Activated naive CD4-positive, alpha-beta T cell treated with anti-CD3 and anti-CD28 coated beads, Interleukin-2, amount 10 ng/mL, durations not matched to agents 7 days and 5 days (primary cell): ENCODE measurements around the gene RAB3C.
"Not testable (repeated sequence)": the region's sequence is repeated elsewhere in the genome, so short reads cannot be mapped to it uniquely, and the experiment has no call there.

Experiments
- CTCF ChIA-PET: fragments of 350-600 bp; sonication (Branson Sonifier 250); formaldehyde crosslinking; loops from one replicate; lab custom pipeline; 2021; ENCODE audit warnings: antibody characterized with exemption; lab: Charles Lee
- DNase-seq: peaks from one replicate; pipeline ENCODE4 v3.0.0-alpha.2; 2020
- H3K27ac Mint-ChIP-seq: one replicate; pipeline ENCODE4 v1.8.0; 2021; ENCODE audit warnings: mild to moderate bottlenecking, moderate library complexity, mixed read lengths
- H3K27me3 Mint-ChIP-seq: one replicate; pipeline ENCODE4 v1.8.0; 2021; ENCODE audit warnings: mild to moderate bottlenecking, mixed read lengths
- H3K36me3 Mint-ChIP-seq: one replicate; pipeline ENCODE4 v1.8.0; 2021; ENCODE audit warnings: mixed read lengths
- H3K4me1 Mint-ChIP-seq: one replicate; pipeline ENCODE4 v1.8.0; 2021; ENCODE audit warnings: mixed read lengths
- H3K4me3 Mint-ChIP-seq: one replicate; pipeline ENCODE4 v1.8.0; 2021; ENCODE audit warnings: mild to moderate bottlenecking, moderate library complexity, mixed read lengths
- H3K9me3 Mint-ChIP-seq: one replicate; pipeline ENCODE4 v1.8.0; 2021; ENCODE audit warnings: mixed read lengths

The RAB3C gene, protein sequence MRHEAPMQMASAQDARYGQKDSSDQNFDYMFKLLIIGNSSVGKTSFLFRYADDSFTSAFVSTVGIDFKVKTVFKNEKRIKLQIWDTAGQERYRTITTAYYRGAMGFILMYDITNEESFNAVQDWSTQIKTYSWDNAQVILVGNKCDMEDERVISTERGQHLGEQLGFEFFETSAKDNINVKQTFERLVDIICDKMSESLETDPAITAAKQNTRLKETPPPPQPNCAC

DNA sequence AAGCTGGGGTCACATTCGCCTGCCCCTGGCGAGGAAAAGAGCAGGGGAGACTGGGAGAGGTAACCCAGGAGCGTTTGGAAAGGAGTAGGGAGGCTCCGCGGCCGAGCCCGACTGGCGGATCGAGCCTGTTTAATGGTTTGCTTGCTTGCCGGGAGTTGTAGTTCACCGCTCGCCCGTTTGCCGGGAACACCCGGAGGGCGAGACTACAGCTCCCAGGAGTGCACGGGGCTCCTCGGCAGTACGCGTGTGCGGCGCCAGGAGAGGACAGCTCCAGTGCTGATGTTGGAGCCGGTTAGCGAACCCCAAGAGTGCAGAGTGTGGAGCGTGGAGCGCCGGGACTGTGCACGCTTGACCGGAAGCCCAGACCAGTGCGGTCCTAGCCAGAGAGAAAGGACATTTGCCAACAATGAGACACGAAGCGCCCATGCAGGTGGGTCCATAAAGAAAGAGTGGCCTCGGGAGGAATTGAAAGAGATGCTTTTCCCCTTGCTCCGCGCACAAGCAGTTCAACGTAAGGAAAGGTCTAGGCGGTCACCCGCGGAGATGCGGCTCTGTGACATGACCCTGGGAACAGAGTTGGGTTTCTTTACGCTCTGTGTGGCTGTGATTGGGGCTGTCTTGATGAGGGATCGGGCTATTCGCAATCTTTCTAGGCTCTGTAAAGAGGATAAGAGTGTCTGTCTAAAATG, at the start of gene RAB3C:
TSS of gene RAB3C (plus strand) at position 273 of the 689 bp plus-strand sequence. CDS start at position 407, 134 bp downstream.
- Mint-ChIP-seq H3K27me3 (peaks cover 25% of the 10 kb centered on the region), H3K4me3 (peak within 1 kb of the TSS; percentile 67), H3K4me1 (peaks cover 22% of the 10 kb centered on the region), H3K36me3 (peaks cover 1% of the 10 kb centered on the region), H3K27ac (no peak within 1 kb of the TSS), H3K9me3 (no peaks in the 10 kb centered on the region)
- DNase-seq, result peak; percentile 78
- CTCF ChIA-PET, result no interaction called here

DNA sequence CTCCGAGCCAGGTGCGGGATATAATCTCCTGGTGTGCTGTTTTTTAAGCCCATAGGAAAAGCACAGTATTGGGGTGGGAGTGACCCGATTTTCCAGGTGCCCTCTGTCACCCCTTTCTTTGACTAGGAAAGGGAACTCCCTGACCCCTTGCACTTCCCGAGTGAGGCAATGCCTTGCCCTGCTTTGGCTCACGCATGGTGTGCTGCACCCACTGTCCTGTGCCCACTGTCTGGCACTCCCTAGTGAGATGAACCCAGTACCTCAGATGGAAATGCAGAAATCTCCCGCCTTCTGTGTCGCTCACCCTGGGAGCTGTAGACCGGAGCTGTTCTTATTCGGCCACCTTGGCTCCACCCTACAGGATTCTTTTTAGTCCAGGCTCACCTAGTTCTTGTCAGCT, 40.9 kb upstream of the RAB3C start:
- H3K27me3 Mint-ChIP-seq, H3K27ac Mint-ChIP-seq, H3K36me3 Mint-ChIP-seq, H3K4me3 Mint-ChIP-seq, CTCF ChIA-PET, H3K9me3 Mint-ChIP-seq, H3K4me1 Mint-ChIP-seq, DNase-seq: not testable (repeated sequence)

DNA sequence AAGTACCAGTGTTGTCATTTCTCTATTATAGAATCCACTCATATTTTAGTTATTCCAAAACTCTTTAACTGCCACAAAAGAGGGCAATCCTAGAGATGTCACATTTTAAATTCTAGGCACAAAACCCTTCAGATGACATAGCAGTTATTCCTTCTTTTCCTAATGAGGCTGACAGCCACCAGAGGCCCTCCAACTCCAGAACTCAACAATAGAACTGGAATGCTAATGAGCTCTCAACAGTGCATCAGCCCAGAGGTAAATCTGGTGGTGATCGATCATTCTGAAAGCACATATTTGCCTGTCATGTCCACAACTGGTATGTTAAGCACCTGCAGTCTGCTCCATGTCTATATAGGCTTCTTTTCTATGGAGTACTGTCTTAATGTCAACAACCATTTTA, 40.2 kb upstream of the RAB3C start:
- H3K27ac Mint-ChIP-seq, result no peak overlapping the region
- no peaks in the 10 kb centered on the region for H3K27me3 Mint-ChIP-seq
- H3K36me3 Mint-ChIP-seq, result no peaks in the 10 kb centered on the region
- DNase-seq, result no peak
- peaks cover 3% of the 10 kb centered on the region for H3K9me3 Mint-ChIP-seq
- H3K4me1 Mint-ChIP-seq, result no peaks in the 10 kb centered on the region
- CTCF ChIA-PET, result no interaction called here
- H3K4me3 Mint-ChIP-seq, result no peak overlapping the region

DNA sequence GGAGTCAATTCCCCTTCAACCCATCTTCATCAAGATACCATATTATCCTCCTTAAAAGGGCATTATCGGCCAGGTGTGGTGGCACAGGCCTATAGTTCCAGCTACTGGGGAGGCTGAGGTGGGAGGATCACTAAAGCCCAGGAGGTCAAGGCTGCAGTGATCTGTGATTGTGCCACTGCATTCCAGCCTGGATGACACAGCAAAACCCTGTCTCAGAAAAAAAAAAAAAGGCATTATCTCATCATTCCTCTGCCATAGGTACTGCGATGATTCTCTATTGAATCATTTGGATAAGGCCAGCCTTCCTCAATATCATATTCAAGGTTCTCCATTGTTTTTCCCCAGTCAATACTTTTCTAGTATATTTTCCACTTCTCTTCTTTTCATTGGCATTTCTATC, 39.2 kb upstream of the RAB3C start:
- Mint-ChIP-seq H3K4me1 (no peaks in the 10 kb centered on the region), H3K27ac (no peak overlapping the region), H3K27me3 (no peaks in the 10 kb centered on the region), H3K4me3 (no peak overlapping the region), H3K9me3 (peaks cover 3% of the 10 kb centered on the region), H3K36me3 (no peaks in the 10 kb centered on the region)
- no peak for DNase-seq
- CTCF ChIA-PET, result no interaction called here

DNA sequence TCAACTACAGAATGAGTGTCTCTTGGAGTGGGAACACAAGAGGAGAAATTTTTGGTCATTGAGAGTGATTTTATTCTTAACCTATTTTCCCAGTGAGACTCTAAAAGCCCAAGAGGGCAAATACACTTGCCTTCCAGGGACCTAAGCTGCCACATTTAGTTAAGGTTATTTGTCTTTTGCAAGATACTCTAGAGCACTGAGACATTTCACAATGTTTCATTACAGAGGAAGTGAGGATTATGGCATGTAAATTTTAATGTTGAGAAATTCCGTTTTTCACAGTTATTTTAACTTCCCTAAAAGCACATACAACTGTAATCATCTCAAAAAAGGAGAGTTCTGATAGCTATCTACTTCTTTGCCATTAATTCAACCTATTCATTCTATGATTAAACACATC, 38.7 kb upstream of the RAB3C start:
- no peaks in the 10 kb centered on the region for H3K27me3 Mint-ChIP-seq
- H3K4me3 Mint-ChIP-seq, result no peak overlapping the region
- no peak overlapping the region for H3K27ac Mint-ChIP-seq
- H3K36me3 Mint-ChIP-seq, result no peaks in the 10 kb centered on the region
- no peaks in the 10 kb centered on the region for H3K4me1 Mint-ChIP-seq
- CTCF ChIA-PET, result no interaction called here
- peaks cover 3% of the 10 kb centered on the region for H3K9me3 Mint-ChIP-seq
- DNase-seq, result no peak

DNA sequence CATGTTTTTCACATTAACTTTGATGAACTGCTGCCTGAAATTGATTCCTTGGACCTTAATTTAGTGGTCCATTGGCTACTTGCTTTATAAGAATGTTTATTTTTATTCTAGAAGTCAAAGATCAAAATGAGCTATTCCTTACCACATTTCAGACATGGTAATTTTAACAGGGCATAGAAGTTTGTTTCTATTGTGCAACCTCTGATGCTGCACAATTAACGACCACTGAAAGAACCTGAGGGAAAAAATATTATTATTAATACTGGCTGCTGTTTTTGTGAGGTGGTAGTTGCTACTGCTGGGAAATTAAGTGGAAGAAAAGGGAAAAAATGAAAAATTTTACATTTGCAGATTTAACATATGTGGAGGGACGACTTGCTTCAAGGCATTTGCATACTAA, 37.9 kb upstream of the RAB3C start:
- no peak for DNase-seq
- CTCF ChIA-PET, result no interaction called here
- Mint-ChIP-seq H3K27me3 (no peaks in the 10 kb centered on the region), H3K9me3 (no peaks in the 10 kb centered on the region), H3K4me1 (no peaks in the 10 kb centered on the region), H3K36me3 (no peaks in the 10 kb centered on the region), H3K27ac (no peak overlapping the region), H3K4me3 (no peak overlapping the region)

DNA sequence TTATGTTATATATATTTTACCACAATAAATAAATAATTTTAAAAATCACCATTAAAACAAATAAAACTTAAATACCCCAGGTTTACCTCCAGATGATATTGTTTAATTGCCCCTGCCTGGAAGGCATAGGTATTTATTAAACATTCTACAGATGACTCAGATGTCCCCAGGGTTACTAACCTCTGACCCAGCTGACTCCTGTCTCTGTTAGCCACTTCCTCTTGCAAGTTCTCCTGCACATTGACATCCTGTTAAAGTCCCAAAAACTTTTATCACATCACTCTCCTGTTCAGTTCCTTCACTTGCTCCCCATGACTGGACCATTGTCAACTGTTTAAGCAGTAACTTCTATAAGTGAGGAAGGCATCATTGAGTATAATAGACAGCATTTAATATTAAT, 37.0 kb upstream of the RAB3C start:
- CTCF ChIA-PET, result no interaction called here
- Mint-ChIP-seq H3K9me3 (no peaks in the 10 kb centered on the region), H3K27me3 (no peaks in the 10 kb centered on the region), H3K4me1 (no peaks in the 10 kb centered on the region), H3K27ac (no peak overlapping the region), H3K36me3 (no peaks in the 10 kb centered on the region), H3K4me3 (no peak overlapping the region)
- DNase-seq, result no peak

DNA sequence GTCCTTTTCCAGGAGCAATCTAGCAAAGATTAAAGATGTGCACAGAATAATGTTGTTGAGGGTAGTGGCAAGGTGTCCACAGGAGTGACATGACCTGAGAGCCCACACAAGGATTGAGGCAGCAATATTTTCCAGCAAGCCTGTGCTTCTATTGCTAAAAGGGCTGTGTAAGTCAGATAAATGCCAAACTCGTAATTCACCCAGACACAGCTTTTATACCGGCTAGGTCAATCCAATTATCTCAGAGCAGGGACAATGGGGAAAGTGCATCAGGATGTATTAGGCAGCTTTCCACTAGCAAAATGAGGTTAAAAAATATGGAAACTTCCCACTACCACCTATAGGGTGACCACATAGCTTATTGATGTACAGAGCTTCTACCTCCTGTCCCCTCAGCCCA, 34.8 kb upstream of the RAB3C start:
- Mint-ChIP-seq H3K27ac (no peak overlapping the region), H3K4me3 (no peak overlapping the region), H3K27me3 (no peaks in the 10 kb centered on the region), H3K4me1 (no peaks in the 10 kb centered on the region), H3K36me3 (no peaks in the 10 kb centered on the region), H3K9me3 (no peaks in the 10 kb centered on the region)
- DNase-seq, result no peak
- CTCF ChIA-PET, result no interaction called here

DNA sequence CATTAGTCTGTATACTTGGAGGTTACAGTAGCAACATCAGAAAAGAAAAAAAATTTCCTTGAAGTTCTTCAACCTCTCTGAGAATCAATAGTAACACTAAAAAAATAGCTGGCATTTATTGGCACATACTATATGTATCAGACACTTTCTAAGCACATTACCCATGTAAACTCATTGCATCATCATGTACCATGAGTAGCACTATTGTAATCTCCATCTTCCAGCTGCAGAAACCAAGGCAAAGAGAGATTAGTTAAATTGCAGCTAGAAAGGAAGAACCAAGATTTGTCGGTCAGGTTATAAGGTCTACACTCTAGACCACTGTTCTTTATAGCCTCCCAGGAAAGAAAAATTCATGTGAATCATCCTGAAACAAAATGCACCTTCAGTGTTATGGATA, 31.4 kb upstream of the RAB3C start:
- Mint-ChIP-seq H3K27me3 (no peaks in the 10 kb centered on the region), H3K4me3 (no peak overlapping the region), H3K36me3 (no peaks in the 10 kb centered on the region), H3K9me3 (no peaks in the 10 kb centered on the region), H3K4me1 (no peaks in the 10 kb centered on the region), H3K27ac (no peak overlapping the region)
- DNase-seq, result no peak
- CTCF ChIA-PET, result no interaction called here

DNA sequence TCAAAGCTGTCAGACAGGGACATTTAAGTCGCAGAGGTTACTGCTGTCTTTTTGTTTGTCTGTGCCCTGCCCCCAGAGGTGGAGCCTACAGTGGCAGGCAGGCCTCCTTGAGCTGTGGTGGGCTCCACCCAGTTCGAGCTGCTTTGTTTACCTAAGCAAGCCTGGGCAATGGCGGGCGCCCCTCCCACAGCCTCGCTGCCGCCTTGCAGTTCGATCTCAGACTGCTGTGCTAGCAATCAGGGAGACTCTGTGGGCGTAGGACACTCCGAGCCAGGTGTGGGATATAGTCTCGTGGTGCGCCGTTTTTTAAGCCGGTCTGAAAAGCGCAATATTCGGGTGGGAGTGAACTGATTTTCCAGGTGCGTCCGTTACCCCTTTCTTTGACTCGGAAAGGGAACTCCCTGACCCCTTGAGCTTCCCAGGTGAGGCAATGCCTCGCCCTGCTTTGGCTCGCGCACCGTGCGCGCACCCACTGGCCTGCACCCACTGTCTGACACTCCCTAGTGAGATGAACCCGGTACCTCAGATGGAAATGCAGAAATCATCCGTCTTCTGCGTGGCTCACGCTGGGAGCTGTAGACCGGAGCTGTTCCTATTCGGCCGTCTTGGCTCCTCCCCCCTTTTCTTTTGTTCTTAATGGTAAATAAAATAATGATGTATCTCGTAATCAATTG, 25.1 kb upstream of the RAB3C start:
- H3K9me3 Mint-ChIP-seq, DNase-seq: not testable (repeated sequence)

DNA sequence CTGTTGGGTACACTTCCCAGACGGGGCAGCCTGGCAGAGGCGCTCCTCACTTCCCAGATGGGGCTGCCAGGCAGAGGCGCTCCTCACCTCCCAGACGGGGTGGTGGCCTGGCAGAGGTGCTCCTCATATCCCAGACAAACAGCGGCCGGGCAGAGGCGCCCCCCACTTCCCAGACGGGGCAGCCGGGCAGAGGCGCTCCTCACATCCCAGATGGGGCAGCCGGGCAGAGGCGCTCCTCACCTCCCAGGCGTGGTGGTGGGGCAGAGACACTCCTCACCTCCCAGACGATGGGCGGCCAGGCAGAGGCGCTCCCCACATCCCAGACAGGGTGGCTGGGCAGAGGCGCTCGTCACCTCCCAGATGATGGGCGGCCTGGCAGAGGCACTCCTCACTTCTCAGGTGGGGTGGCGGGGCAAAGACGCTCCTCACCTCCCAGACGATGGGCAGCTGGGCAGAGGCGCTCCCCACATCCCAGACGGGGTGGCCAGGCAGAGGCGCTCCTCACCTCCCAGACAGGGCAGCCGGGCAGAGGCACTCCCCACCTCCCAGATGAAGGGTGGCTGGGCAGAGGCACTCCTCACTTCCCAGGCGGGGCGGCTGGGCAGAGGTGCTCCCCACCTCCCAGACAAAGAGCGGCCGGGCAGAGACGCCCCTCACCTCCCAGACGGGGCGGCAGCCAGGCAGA, 19.7 kb upstream of the RAB3C start:
- H3K4me3 Mint-ChIP-seq, H3K27ac Mint-ChIP-seq, H3K9me3 Mint-ChIP-seq, H3K27me3 Mint-ChIP-seq, H3K36me3 Mint-ChIP-seq, H3K4me1 Mint-ChIP-seq, CTCF ChIA-PET, DNase-seq: not testable (repeated sequence)

More for the DNA sequence above, 25.1 kb upstream of the RAB3C start:
- H3K4me3 Mint-ChIP-seq, H3K27ac Mint-ChIP-seq, CTCF ChIA-PET, H3K36me3 Mint-ChIP-seq, H3K27me3 Mint-ChIP-seq, H3K4me1 Mint-ChIP-seq: not testable (repeated sequence)

DNA sequence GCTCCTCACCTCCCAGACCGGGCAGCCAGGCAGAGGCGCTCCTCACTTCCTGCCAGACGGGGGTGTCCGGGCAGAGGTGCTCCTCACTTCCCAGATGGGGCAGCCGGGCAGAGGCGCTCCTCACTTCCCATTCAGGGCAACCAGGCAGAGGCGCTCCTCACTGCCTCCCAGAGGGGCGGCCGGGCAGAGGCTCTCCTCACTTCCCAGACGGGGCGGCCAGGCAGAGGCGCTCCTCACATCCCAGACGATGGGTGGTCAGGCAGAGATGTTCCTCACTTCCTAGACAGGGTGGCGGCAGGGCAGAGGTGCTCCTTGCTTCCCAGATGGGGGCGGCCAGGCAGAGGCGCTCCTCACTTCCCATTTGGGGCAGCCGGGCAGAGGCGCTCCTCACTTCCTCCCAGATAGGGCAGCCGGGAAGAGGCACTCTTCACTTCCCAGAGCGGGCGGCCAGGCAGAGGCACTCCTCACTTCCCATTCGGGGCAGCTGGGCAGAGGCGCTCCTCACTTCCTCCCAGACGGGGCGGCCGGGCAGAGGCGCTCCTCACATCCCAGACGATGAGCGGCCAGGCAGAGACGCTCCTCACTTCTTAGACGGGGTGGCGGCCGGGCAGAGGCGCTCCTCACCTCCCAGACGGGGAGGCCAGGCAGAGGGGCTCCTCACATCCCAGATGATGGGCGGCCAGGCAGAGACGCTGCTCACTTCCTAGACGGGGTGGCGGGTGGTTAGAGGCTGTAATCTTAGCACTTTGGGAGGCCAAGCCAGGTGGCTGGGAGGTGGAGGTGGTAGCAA, 18.6 kb upstream of the RAB3C start:
- CTCF ChIA-PET, result not testable (repeated sequence)

DNA sequence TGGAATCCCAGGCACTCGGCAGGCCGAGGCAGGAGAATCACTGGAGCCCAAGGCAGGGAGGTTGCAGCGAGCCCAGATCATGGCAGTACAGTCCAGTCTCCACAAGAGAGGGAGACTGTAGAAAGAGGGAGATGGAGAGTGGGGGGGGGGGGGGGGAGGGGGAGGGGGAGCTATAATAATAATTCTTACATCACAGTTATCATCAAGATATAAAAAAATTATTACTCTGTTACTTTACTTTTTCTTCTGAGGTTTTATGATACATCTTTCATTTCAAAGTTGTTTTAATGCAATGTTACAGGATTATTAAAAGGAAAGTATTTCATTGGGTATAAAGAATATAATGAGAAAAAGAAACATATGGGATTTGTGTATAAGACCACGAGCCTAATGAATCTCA, 17.8 kb upstream of the RAB3C start:
- no peak overlapping the region for H3K27ac Mint-ChIP-seq
- CTCF ChIA-PET, result no interaction called here
- no peaks in the 10 kb centered on the region for H3K4me1 Mint-ChIP-seq
- H3K36me3 Mint-ChIP-seq, result no peaks in the 10 kb centered on the region
- H3K27me3 Mint-ChIP-seq, result no peaks in the 10 kb centered on the region
- no peak for DNase-seq
- no peaks in the 10 kb centered on the region for H3K9me3 Mint-ChIP-seq
- no peak overlapping the region for H3K4me3 Mint-ChIP-seq

More for the DNA sequence above, 18.6 kb upstream of the RAB3C start:
- H3K4me3 Mint-ChIP-seq, H3K9me3 Mint-ChIP-seq, H3K4me1 Mint-ChIP-seq, H3K27ac Mint-ChIP-seq, H3K27me3 Mint-ChIP-seq, H3K36me3 Mint-ChIP-seq, DNase-seq: not testable (repeated sequence)

DNA sequence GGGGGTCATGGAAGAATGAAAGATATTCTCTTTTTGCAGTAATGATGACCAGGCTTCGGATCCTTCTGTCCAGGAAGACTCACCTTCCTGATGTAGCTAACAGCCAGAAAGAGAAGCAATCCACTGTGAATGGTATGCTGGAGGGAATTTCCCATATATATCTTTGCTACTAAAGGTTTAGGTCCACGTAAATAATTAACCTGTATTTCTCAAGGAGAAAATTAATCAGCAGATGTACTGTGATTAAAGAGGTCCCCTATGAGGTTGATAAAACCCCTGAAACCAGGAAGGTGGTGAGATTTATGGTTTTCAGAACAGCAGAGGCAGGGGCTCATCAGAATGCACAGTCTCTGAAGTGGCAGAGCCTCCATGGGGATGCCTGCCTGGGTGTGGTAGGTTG, 11.4 kb upstream of the RAB3C start:
- no peaks in the 10 kb centered on the region for H3K36me3 Mint-ChIP-seq
- no peak overlapping the region for H3K4me3 Mint-ChIP-seq
- no peak overlapping the region for H3K27ac Mint-ChIP-seq
- CTCF ChIA-PET, result no interaction called here
- no peaks in the 10 kb centered on the region for H3K4me1 Mint-ChIP-seq
- no peaks in the 10 kb centered on the region for H3K27me3 Mint-ChIP-seq
- H3K9me3 Mint-ChIP-seq, result no peaks in the 10 kb centered on the region
- DNase-seq, result no peak
